ENCODE data around the gene PIK3CD. TPM values are rescaled to one million over a fixed set of nuclear protein-coding genes. Genes with fewer than 3 reads are reported as not detected.

PIK3CD gene
- total RNA-seq, 1 experiment from 2014 or later: 10.3 TPM

DNA sequence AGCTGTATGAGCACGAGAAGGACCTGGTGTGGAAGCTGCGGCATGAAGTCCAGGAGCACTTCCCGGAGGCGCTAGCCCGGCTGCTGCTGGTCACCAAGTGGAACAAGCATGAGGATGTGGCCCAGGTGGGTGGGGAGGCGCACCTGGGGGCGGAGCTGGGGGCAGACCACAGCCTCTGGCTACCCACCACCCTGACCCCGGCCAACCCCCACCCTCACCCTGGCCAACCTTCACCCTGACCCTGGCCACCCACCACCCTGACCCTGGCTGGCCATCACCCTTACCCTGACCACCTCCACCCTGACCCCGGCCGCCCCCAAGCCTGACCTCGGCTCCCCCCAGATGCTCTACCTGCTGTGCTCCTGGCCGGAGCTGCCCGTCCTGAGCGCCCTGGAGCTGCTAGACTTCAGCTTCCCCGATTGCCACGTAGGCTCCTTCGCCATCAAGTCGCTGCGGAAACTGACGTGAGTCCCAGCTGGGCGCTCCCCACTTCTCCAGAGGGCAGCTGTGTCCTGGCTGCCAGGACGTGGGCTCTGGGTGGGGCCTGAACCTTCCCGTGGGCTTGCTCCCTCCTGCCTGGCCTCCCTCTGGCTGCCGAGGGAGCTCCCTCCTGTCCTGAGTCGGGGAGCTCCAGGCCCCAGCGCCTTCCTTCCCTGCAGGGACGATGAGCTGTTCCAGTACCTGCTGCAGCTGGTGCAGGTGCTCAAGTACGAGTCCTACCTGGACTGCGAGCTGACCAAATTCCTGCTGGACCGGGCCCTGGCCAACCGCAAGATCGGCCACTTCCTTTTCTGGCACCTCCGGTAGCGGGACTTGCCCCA lies 69.5 kb downstream of the PIK3CD start:
- Histone ChIP-seq H3F3A (ENCODE audit: insufficient read depth, low read depth) (peaks cover 5% of the 10 kb centered on the region; the same call in 1 of the 2 replicates), H3K9me2 (ENCODE audit: insufficient read depth) (no peaks in the 10 kb centered on the region), H3K4me3 (no peak overlapping the region), H2AFZ (no peak overlapping the region), H3K79me2 (ENCODE audit: low read depth) (no peaks in the 10 kb centered on the region), H3K27me3 (ENCODE audit: insufficient read depth, low read depth) (no peaks in the 10 kb centered on the region), H4K20me1 (ENCODE audit: insufficient read depth) (no peaks in the 10 kb centered on the region), H3K4me1 (replicated peaks; ENCODE audit: insufficient read depth) (peaks cover 4% of the 10 kb centered on the region; the same call in 1 of the 2 replicates), H3K4me2 (no peak overlapping the region), H3K27ac (no peak overlapping the region), H3K36me3 (ENCODE audit: low read depth) (no peaks in the 10 kb centered on the region), H3K9me3 (ENCODE audit: insufficient read depth, low read depth) (no peaks in the 10 kb centered on the region)
- CTCF ChIA-PET: interaction anchor here (0.7 kb wide), 1 partner anchor 23 kb away, joined by 7 read pairs; no protein-coding TSS in a partner anchor
- DNase-seq: no peak
- BruUV-seq (replicated peaks): no TSS peak
- intact Hi-C loops (cut with micrococcal nuclease; ENCODE audit: unreplicated experiment): no loop called here
- TF ChIP-seq, protein P1, sequence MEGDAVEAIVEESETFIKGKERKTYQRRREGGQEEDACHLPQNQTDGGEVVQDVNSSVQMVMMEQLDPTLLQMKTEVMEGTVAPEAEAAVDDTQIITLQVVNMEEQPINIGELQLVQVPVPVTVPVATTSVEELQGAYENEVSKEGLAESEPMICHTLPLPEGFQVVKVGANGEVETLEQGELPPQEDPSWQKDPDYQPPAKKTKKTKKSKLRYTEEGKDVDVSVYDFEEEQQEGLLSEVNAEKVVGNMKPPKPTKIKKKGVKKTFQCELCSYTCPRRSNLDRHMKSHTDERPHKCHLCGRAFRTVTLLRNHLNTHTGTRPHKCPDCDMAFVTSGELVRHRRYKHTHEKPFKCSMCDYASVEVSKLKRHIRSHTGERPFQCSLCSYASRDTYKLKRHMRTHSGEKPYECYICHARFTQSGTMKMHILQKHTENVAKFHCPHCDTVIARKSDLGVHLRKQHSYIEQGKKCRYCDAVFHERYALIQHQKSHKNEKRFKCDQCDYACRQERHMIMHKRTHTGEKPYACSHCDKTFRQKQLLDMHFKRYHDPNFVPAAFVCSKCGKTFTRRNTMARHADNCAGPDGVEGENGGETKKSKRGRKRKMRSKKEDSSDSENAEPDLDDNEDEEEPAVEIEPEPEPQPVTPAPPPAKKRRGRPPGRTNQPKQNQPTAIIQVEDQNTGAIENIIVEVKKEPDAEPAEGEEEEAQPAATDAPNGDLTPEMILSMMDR (conservative IDR thresholded peaks at IDR 0.05): no peak
- POLR2A ChIA-PET (ENCODE audit: unreplicated experiment): no interaction called here

DNA sequence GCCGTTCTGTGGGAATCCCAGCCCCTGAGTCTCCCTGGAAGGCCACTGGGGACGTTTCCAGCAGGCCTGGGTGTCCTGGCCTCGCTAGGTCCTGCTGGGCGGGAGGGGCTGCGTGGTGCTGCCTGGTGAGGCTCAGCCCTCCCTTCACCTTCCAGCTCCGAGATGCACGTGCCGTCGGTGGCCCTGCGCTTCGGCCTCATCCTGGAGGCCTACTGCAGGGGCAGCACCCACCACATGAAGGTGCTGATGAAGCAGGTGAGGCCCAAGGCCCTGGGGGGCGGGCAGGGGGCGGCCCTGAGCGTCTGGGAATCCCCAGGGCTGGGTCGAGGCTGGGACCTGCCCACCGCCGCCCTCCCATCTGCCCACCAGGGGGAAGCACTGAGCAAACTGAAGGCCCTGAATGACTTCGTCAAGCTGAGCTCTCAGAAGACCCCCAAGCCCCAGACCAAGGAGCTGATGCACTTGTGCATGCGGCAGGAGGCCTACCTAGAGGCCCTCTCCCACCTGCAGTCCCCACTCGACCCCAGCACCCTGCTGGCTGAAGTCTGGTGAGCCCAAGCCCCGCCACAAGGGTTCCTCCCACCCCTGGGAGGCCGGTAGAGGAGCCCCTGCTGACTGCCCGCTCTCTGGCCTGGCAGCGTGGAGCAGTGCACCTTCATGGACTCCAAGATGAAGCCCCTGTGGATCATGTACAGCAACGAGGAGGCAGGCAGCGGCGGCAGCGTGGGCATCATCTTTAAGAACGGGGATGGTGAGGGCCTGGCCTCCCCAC lies 70.3 kb downstream of the PIK3CD start:
- no peaks in the 10 kb centered on the region for H3K27me3 ChIP-seq (ENCODE audit: insufficient read depth, low read depth)
- TF ChIP-seq, protein P1 (conservative IDR thresholded peaks at IDR 0.05): peak; percentile 60
- TF ChIP-seq EZH2 (IDR thresholded peaks at IDR 0.05; ENCODE audit: low read depth): no peak
- CTCF ChIA-PET: interaction anchor here (0.7 kb wide), 2 partner anchors 22 to 77 kb away, joined by 3 to 7 read pairs; no protein-coding TSS in a partner anchor
- POLR2A ChIA-PET (ENCODE audit: unreplicated experiment): no interaction called here
- H3K9me3 ChIP-seq (ENCODE audit: insufficient read depth, low read depth): no peaks in the 10 kb centered on the region
- H2AFZ ChIP-seq: no peak overlapping the region
- no peaks in the 10 kb centered on the region for H3K36me3 ChIP-seq (ENCODE audit: low read depth)
- H3K79me2 ChIP-seq (ENCODE audit: low read depth): no peaks in the 10 kb centered on the region
- no peaks in the 10 kb centered on the region for H3K9me2 ChIP-seq (ENCODE audit: insufficient read depth)
- DNase-seq: peak in 1 of 2 experiments; percentile 19
- H3K4me2 ChIP-seq: no peak overlapping the region
- no TSS peak for BruUV-seq (replicated peaks)
- no peak overlapping the region for H3K27ac ChIP-seq
- peaks cover 5% of the 10 kb centered on the region; the same call in 1 of the 2 replicates for H3F3A ChIP-seq (ENCODE audit: insufficient read depth, low read depth)
- no peak overlapping the region for H3K4me3 ChIP-seq
- no peaks in the 10 kb centered on the region for H4K20me1 ChIP-seq (ENCODE audit: insufficient read depth)
- peaks cover 4% of the 10 kb centered on the region; the same call in 1 of the 2 replicates for H3K4me1 ChIP-seq (replicated peaks; ENCODE audit: insufficient read depth)
- intact Hi-C loops (cut with micrococcal nuclease; ENCODE audit: unreplicated experiment): no loop called here

DNA sequence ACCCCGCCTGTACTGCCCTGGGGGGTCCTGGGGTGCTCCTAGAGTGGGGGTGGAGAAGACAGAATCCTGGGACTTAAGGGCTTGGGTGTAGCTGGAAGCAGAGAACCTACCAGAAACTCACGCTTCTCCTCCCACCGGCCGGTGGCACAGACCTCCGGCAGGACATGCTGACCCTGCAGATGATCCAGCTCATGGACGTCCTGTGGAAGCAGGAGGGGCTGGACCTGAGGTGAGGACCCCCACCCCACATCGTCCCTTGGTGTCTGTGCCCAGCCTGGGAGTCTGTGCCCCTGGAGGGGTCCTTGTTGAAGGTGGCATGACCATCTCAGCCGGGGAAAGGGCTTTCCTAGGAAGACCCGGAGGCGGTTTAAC lies 70.8 kb downstream of the PIK3CD start:
- no peak for TF ChIP-seq EZH2 (IDR thresholded peaks at IDR 0.05; ENCODE audit: low read depth)
- TF ChIP-seq, protein P1 (conservative IDR thresholded peaks at IDR 0.05): no peak
- Histone ChIP-seq H3K27me3 (ENCODE audit: insufficient read depth, low read depth) (no peaks in the 10 kb centered on the region), H3K36me3 (ENCODE audit: low read depth) (no peaks in the 10 kb centered on the region), H3K79me2 (ENCODE audit: low read depth) (no peaks in the 10 kb centered on the region), H3K4me2 (no peak overlapping the region), H4K20me1 (ENCODE audit: insufficient read depth) (no peaks in the 10 kb centered on the region), H3K27ac (no peak overlapping the region), H3K9me2 (ENCODE audit: insufficient read depth) (no peaks in the 10 kb centered on the region), H3F3A (ENCODE audit: insufficient read depth, low read depth) (peaks cover 5% of the 10 kb centered on the region; the same call in 1 of the 2 replicates), H3K4me1 (replicated peaks; ENCODE audit: insufficient read depth) (peaks cover 4% of the 10 kb centered on the region; the same call in 1 of the 2 replicates), H3K4me3 (no peak overlapping the region), H3K9me3 (ENCODE audit: insufficient read depth, low read depth) (no peaks in the 10 kb centered on the region), H2AFZ (no peak overlapping the region)
- no TSS peak for BruUV-seq (replicated peaks)
- no peak for DNase-seq
- intact Hi-C loops (cut with micrococcal nuclease; ENCODE audit: unreplicated experiment): no loop called here
- CTCF ChIA-PET: interaction anchor here (0.7 kb wide), 1 partner anchor 78 kb away, joined by 3 read pairs; no protein-coding TSS in a partner anchor
- POLR2A ChIA-PET (ENCODE audit: unreplicated experiment): no interaction called here

All from PC-9 (cell line).